ENCODE data around the gene HDGFL2. TPM values are rescaled to one million over a fixed set of nuclear protein-coding genes. Genes with fewer than 3 reads are reported as not detected.

HDGFL2 gene
- total and polyA plus RNA-seq, 5 experiments from 2014 or later: 15.0 to 40.0 (median 25.3) TPM

- no peak for ATAC-seq
- peak overlapping the region in 1 of 10 donors; percentile 19 for H3K27ac Mint-ChIP-seq
- POLR2A ChIA-PET: interaction anchor here (0.7 kb wide), 1 partner anchor 20 kb away, joined by 3 read pairs; no protein-coding TSS in a partner anchor
Observed at GRCh38 chr19:4483385-4483784, 11.3 kb downstream of the HDGFL2 start.

GRCh38 chr19:4487572-4487971 is 15.5 kb downstream of the HDGFL2 start:
- peaks cover 0 to 9% (median 2%) of the 10 kb centered on the region in 4 donors for H3K4me1 Mint-ChIP-seq

More at GRCh38 chr19:4483385-4483784, 11.3 kb downstream of the HDGFL2 start:
- peaks cover 0 to 9% (median 2%) of the 10 kb centered on the region in 4 donors for H3K4me1 Mint-ChIP-seq
- H3K27me3 Mint-ChIP-seq: no peaks in the 10 kb centered on the region
- no peaks in the 10 kb centered on the region for H3K9me3 Mint-ChIP-seq
- H3K4me3 Mint-ChIP-seq: no peak overlapping the region
- no peak for DNase-seq
- H3K36me3 Mint-ChIP-seq: peaks cover 0 to 52% (median 2%) of the 10 kb centered on the region in 3 donors

GRCh38 chr19:4488496-4488895 is 16.4 kb downstream of the HDGFL2 start:
- no peak overlapping the region for H3K27ac Mint-ChIP-seq
- POLR2A ChIA-PET: no interaction called here
- H3K36me3 Mint-ChIP-seq: peaks cover 3 to 47% (median 6%) of the 10 kb centered on the region in 3 donors
- no peak for ATAC-seq
- no peak for DNase-seq
- H3K9me3 Mint-ChIP-seq: no peaks in the 10 kb centered on the region
- no peaks in the 10 kb centered on the region for H3K27me3 Mint-ChIP-seq
- H3K4me3 Mint-ChIP-seq: no peak overlapping the region
- H3K4me1 Mint-ChIP-seq: peaks cover 0 to 8% (median 2%) of the 10 kb centered on the region in 4 donors

More at GRCh38 chr19:4487572-4487971, 15.5 kb downstream of the HDGFL2 start:
- POLR2A ChIA-PET: no interaction called here
- DNase-seq: no peak
- peak overlapping the region in 1 of 10 donors; percentile 57 for H3K27ac Mint-ChIP-seq
- no peaks in the 10 kb centered on the region for H3K9me3 Mint-ChIP-seq
- H3K36me3 Mint-ChIP-seq: peaks cover 3 to 51% (median 6%) of the 10 kb centered on the region in 3 donors
- no peak overlapping the region for H3K4me3 Mint-ChIP-seq
- H3K27me3 Mint-ChIP-seq: no peaks in the 10 kb centered on the region
- no peak for ATAC-seq

- Mint-ChIP-seq H3K9me3 (no peaks in the 10 kb centered on the region), H3K36me3 (peaks cover 3 to 49% (median 6%) of the 10 kb centered on the region in 3 donors), H3K4me1 (peaks cover 0 to 6% (median 1%) of the 10 kb centered on the region in 4 donors), H3K27me3 (no peaks in the 10 kb centered on the region), H3K4me3 (no peak overlapping the region), H3K27ac (no peak overlapping the region)
- no peak for DNase-seq
- no peak for ATAC-seq
- POLR2A ChIA-PET: no interaction called here
Observed at GRCh38 chr19:4491446-4491845, 19.3 kb downstream of the HDGFL2 start.

GRCh38 chr19:4492337-4493103 is 20.4 kb downstream of the HDGFL2 start:
- no peaks in the 10 kb centered on the region for H3K9me3 Mint-ChIP-seq
- no peak for ATAC-seq
- H3K4me3 Mint-ChIP-seq: no peak overlapping the region
- H3K27ac Mint-ChIP-seq: no peak overlapping the region
- no peaks in the 10 kb centered on the region for H3K27me3 Mint-ChIP-seq
- no peak for DNase-seq
- H3K4me1 Mint-ChIP-seq: peaks cover 0 to under 1% (median under 1%) of the 10 kb centered on the region in 4 donors
- POLR2A ChIA-PET: no interaction called here
- peaks cover 3 to 45% (median 6%) of the 10 kb centered on the region in 3 donors for H3K36me3 Mint-ChIP-seq

GRCh38 chr19:4493104-4493928 is 21.2 kb downstream of the HDGFL2 start:
- H3K9me3 Mint-ChIP-seq: no peaks in the 10 kb centered on the region
- peaks cover 3 to 47% (median 6%) of the 10 kb centered on the region in 3 donors for H3K36me3 Mint-ChIP-seq
- no peak for ATAC-seq
- H3K4me3 Mint-ChIP-seq: no peak overlapping the region
- no peaks in the 10 kb centered on the region for H3K27me3 Mint-ChIP-seq
- DNase-seq: no peak
- POLR2A ChIA-PET: no interaction called here
- no peaks in the 10 kb centered on the region for H3K4me1 Mint-ChIP-seq
- H3K27ac Mint-ChIP-seq: no peak overlapping the region

GRCh38 chr19:4493929-4494690 is 22.0 kb downstream of the HDGFL2 start:
- Mint-ChIP-seq H3K27ac (peak overlapping the region in 1 of 10 donors; percentile 79), H3K27me3 (no peaks in the 10 kb centered on the region), H3K4me1 (no peaks in the 10 kb centered on the region), H3K9me3 (no peaks in the 10 kb centered on the region), H3K36me3 (peaks cover 3 to 47% (median 6%) of the 10 kb centered on the region in 3 donors), H3K4me3 (no peak overlapping the region)
- POLR2A ChIA-PET: interaction anchor here (0.6 kb wide), 1 partner anchor 924 kb away, joined by 4 read pairs; no protein-coding TSS in a partner anchor
- no peak for DNase-seq
- ATAC-seq: no peak

- DNase-seq: no peak
- no peaks in the 10 kb centered on the region for H3K4me1 Mint-ChIP-seq
- H3K4me3 Mint-ChIP-seq: no peak overlapping the region
- no peak for ATAC-seq
- peaks cover 3 to 46% (median 5%) of the 10 kb centered on the region in 3 donors for H3K36me3 Mint-ChIP-seq
- H3K27me3 Mint-ChIP-seq: no peaks in the 10 kb centered on the region
- no peaks in the 10 kb centered on the region for H3K9me3 Mint-ChIP-seq
- H3K27ac Mint-ChIP-seq: peak overlapping the region in 2 of 10 donors; percentile 71 to 79
- POLR2A ChIA-PET: interaction anchor here (0.6 kb wide), 1 partner anchor 925 kb away, joined by 4 read pairs; no protein-coding TSS in a partner anchor
Observed at GRCh38 chr19:4494691-4495064, 22.6 kb downstream of the HDGFL2 start.

GRCh38 chr19:4495471-4495870 is 23.4 kb downstream of the HDGFL2 start:
- Mint-ChIP-seq H3K36me3 (peaks cover under 1 to 46% (median under 1%) of the 10 kb centered on the region in 3 donors), H3K9me3 (no peaks in the 10 kb centered on the region), H3K27ac (peak overlapping the region in 1 of 10 donors; percentile 34), H3K4me1 (no peaks in the 10 kb centered on the region), H3K4me3 (no peak overlapping the region), H3K27me3 (no peaks in the 10 kb centered on the region)
- POLR2A ChIA-PET: no interaction called here
- no peak for ATAC-seq
- DNase-seq: no peak

- ATAC-seq (no peak), DNase-seq (no peak)
- POLR2A ChIA-PET: no interaction called here
- peaks cover 0 to 48% (median 0%) of the 10 kb centered on the region in 3 donors for H3K36me3 Mint-ChIP-seq
- no peaks in the 10 kb centered on the region for H3K4me1 Mint-ChIP-seq
- no peaks in the 10 kb centered on the region for H3K9me3 Mint-ChIP-seq
- H3K4me3 Mint-ChIP-seq: no peak overlapping the region
- no peaks in the 10 kb centered on the region for H3K27me3 Mint-ChIP-seq
- no peak overlapping the region for H3K27ac Mint-ChIP-seq
Observed at GRCh38 chr19:4496304-4496703, 24.2 kb downstream of the HDGFL2 start.

- no peaks in the 10 kb centered on the region for H3K9me3 Mint-ChIP-seq
- H3K36me3 Mint-ChIP-seq: peaks cover 0 to 53% (median 0%) of the 10 kb centered on the region in 3 donors
- DNase-seq: no peak
- no peak overlapping the region for H3K27ac Mint-ChIP-seq
- no peak overlapping the region for H3K4me3 Mint-ChIP-seq
- POLR2A ChIA-PET: no interaction called here
- ATAC-seq: no peak
- H3K4me1 Mint-ChIP-seq: no peaks in the 10 kb centered on the region
- H3K27me3 Mint-ChIP-seq: no peaks in the 10 kb centered on the region
Observed at GRCh38 chr19:4497770-4498389, 25.8 kb downstream of the HDGFL2 start.

GRCh38 chr19:4498694-4499093 is 26.6 kb downstream of the HDGFL2 start:
- Mint-ChIP-seq H3K27ac (peak overlapping the region in 1 of 10 donors; percentile 38), H3K4me1 (no peaks in the 10 kb centered on the region), H3K9me3 (no peaks in the 10 kb centered on the region), H3K4me3 (no peak overlapping the region), H3K36me3 (peaks cover 0 to 53% (median 0%) of the 10 kb centered on the region in 3 donors), H3K27me3 (no peaks in the 10 kb centered on the region)
- no peak for DNase-seq
- POLR2A ChIA-PET: no interaction called here
- no peak for ATAC-seq
